Measurements from ENCODE around the gene MAP1S.

DNA sequence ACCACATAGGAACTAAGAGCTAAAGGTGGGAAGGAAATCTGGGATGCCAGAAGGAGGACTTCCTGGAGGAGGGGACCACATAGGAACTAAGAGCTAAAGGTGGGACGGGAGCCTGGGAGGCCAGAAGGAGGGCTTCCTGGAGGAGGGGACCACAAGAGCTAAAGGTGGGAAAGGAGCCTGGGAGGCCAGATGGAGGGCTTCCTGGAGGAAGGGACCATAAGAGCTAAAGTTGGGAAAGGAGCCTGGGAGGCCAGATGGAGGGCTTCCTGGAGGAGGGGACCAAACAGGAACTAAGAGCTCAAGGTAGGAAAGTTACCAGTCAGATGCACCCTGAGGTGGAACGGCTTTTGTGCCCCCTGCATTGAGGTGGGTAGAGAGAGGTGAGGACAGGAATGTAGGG is 22.2 kb downstream of the MAP1S start:
- TF ChIP-seq POLR2A (IDR thresholded peaks at IDR 0.05), result no peak
- TF ChIP-seq, protein P1, sequence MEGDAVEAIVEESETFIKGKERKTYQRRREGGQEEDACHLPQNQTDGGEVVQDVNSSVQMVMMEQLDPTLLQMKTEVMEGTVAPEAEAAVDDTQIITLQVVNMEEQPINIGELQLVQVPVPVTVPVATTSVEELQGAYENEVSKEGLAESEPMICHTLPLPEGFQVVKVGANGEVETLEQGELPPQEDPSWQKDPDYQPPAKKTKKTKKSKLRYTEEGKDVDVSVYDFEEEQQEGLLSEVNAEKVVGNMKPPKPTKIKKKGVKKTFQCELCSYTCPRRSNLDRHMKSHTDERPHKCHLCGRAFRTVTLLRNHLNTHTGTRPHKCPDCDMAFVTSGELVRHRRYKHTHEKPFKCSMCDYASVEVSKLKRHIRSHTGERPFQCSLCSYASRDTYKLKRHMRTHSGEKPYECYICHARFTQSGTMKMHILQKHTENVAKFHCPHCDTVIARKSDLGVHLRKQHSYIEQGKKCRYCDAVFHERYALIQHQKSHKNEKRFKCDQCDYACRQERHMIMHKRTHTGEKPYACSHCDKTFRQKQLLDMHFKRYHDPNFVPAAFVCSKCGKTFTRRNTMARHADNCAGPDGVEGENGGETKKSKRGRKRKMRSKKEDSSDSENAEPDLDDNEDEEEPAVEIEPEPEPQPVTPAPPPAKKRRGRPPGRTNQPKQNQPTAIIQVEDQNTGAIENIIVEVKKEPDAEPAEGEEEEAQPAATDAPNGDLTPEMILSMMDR (IDR thresholded peaks at IDR 0.05), result no peak
- TF ChIP-seq POLR2AphosphoS5 (IDR thresholded peaks at IDR 0.05), result no peak
- no peak for TF ChIP-seq EP300 (IDR thresholded peaks at IDR 0.05)
